ENCODE results near the gene CCDC124.

The CCDC124 gene

GRCh38 chr19:17953869-17954268, 21.1 kb downstream of the CCDC124 start:
- no peak for DNase-seq (ENCODE audit: low read depth)

DNA sequence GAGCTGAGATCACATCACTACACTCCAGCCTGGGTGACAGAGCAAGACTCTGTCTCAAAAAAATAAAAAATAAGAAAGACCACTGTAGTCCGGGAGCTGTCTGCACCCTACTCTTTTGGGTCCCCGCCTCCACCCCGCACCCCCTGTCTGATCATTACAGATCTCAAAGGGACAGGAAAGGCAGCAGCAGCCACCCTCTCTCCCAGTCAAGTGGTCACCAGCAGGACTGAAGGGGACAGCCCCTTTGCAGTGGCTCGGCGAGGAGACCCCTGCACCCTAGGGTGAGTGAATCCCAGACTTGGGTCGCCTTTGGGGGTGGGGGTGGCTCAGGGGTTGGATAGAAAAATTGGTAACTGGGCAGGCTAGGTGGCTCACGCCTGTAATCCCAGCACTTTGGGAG, 21.6 kb downstream of the CCDC124 start:
- no peak for DNase-seq (ENCODE audit: low read depth)

DNA sequence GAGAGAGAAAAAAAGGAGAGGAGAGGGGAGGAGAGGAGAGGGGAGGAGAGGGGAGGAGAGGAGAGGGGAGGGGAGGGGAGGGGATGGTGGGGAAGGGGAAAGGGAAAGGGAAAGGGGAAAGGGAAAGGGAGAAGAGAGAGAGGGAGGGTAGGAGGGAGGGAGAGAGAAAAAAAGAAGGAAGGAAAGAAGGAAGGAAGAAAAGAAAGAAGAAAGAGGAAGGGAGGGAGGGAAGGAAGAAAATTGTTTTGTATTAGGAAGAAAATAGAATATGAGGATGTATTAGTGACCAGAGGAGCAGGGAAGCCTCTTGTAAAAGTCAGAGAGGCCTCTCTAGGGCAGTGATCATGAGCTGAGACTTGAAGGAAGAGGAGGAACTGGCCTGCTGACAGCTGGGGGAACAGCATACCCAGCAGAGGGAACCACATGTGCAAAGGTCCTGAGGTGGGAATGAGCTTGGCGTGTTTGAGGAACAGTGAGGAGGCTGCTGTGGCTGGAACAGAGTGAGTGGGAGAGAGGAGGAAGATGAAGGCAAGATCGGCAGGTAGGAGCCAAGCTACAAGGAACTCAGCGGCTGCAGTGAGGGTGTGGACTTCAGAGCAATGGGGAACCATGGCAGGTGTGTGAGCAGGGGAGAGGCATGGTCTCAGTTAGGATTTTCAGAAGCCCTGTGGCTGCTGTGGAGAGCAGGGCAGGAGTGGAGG, 24.5 kb downstream of the CCDC124 start:
- DNase-seq (ENCODE audit: low read depth) = no peak

DNA sequence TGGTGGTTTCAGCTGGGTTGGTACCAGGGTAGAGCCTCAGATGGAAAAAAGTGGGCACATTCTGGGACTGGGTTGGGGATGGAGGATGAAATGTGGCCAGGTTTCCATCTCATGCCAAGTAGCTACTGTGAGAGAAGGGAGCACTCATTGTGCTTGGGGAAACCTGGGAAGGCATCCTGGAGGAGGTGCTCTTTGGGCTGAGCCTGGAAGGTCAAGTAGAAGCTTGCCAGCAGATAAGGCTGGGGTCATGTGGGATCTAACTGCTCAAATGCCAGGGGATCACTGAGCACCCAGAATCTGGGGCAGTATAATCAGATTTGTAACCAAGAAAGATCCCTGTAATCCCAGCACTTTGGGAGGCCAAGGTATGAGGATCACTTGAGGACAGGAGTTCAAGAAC, 25.1 kb downstream of the CCDC124 start:
- DNase-seq (ENCODE audit: low read depth) = no peak

- no peak for DNase-seq (ENCODE audit: low read depth)
Observed at GRCh38 chr19:17963936-17964691, 31.3 kb downstream of the CCDC124 start.

DNA sequence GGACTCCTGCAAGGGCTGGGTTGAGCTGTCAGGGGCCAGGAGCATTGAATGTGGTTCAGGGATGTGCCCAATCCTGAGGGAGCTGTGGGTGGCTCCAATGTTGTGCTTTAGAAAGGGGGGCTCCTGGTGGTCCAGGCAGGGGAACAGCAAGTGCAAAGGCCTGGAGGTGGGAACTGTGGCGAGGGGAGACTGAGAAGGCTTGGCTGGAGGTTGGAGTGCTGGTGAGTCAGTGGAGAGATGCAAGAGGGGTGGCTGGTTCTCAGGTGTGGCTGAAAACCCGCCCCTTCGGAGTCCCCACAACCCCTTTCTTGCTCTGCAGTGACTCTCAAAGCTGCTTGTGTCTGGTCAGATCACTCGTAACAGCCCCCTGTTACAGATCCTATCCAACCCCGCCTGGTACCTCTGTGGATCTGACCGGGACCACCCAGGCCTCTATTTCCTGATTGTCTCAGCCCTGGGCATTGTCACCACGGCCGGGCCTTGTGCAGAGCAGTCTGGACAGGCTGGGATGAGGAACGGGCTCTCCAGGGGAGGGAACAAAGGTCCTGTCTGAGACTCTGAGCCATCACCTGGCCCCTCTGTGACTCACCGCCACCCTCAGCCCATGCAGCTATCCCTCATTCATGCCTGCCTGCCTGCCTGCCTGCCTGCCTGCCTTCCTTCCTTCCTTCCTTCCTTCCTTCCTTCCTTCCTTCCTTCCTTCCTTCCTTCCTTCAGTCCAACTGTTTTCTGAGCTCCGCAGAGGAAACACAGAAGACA, 32.7 kb downstream of the CCDC124 start:
- no peak for DNase-seq (ENCODE audit: low read depth)

GRCh38 chr19:17966129-17966483, 33.3 kb downstream of the CCDC124 start:
- DNase-seq (ENCODE audit: low read depth) = no peak

- no peak for DNase-seq (ENCODE audit: low read depth)
Observed at GRCh38 chr19:17966550-17967256, 33.9 kb downstream of the CCDC124 start, which contains the start of gene KCNN1. Gene KCNN1 (plus strand): TSS chr19:17967107. CDS start chr19:17973889, 6,782 bp downstream.

DNA sequence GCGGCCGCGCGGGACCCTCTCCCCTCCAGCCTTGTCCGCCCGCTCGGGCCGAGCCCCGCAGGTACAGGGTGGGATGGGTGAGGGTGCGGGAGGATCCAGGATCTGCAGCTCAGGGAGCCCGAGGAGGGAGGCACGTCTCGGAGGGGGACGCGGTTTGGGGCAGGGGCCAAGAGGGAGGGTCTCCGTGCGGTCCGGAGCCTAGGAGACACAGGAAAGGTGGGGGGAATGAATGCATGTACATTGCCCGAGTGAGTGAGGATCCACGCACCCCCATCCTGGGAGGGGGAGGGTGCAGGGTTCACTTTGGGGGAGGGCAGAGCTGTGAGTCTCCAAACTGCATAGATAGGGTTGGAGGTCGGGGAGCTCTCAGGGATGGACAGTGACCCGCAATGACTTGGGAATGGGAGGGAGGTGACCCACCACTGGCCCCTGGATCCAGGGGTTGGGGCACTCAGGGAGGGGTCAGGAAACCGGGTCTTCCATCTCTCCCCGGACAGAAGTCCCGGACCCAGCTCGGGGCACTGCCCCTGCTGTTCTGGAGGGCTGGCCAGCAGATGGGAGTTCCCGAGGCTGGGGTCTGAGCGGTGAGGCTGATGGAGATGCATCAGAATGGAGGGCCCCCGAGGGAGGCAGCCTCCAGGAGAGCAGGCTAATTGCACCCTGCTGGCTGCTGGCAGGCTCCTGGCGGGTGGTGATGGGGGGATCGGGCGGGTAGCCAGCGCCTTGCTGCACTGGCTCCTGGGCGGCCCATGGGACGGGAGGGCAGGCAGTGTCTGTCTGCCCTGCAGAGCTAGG, 34.6 kb downstream of the CCDC124 start:
- DNase-seq (ENCODE audit: low read depth) = no peak

DNA sequence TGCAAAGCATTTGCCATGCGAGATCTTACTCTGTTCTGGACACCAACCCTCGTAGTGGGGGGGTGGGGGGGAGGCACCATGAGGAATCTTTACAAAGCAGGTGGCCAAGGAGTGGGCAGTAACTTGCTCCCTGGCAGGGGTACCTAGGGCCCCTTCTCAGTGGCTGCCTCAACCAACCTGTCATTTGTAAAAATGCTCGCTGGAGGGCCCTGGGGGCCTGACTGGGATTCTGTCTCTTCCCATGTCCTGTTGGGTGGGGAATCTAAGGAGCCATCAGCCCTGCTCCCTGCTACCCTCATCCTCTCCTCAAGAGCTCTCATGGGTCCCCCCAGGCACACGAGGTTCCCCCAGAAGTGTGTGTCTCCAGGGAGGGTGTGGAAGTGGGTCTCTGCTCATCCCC, 35.5 kb downstream of the CCDC124 start:
- no peak for DNase-seq (ENCODE audit: low read depth)

DNA sequence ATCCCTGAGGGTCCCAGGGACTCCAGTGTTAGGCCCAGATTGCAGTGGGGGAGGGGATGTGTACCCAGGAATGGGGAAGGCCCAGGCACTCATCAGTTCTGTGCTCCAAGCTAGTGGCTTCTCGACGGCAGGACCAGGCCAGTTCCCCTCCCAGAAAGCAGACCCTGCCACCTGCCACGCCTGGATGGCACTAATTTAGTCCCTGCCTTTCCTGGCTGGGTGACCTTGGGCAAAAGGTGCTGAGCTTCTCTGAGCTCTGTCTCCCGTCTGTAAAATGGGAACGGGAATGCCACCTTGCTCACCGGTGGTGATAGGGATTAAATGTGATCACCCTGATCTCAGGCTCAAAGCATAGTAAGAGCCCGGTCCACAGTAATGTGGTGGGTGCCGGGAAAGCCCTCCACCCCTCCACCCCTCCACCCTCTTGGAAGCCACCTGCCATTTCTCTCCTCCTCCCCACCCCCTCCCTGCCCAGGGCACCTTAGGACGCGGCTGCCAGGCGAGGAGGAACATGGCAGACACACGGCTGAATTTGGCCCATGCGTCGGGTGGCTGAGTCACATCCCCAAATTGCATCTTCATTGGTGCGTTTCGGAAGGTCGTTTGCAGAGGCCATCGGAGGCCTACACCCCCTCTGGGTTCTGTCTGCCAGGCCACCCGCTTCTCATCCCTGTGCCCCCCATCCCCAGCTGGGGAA, 36.4 kb downstream of the CCDC124 start:
- DNase-seq (ENCODE audit: low read depth) = no peak

- DNase-seq (ENCODE audit: low read depth) = no peak
Observed at GRCh38 chr19:17972230-17972629, 39.4 kb downstream of the CCDC124 start.

GRCh38 chr19:17973759-17974158, 40.9 kb downstream of the CCDC124 start:
- no peak for DNase-seq (ENCODE audit: low read depth)

DNA sequence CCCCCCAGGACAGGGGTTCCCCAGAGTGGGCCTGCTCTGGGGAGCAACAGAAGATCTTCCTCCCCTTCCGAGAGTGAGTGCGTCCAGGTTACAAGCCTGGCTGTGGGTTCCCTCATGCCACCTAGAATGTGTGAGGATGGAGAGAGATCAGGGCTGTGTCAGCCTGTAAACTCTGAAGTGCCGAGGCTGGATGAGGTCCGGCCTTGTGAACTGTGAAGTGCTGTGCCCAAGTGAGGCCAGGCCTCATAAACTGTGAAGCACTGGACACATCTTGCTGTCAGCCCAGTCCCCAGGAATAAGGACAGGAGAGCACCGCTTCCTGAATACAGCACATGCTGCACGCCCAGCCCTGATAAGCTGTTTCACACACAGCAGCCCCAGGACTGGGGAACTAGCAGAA, 41.7 kb downstream of the CCDC124 start:
- DNase-seq (ENCODE audit: low read depth) = no peak

- DNase-seq (ENCODE audit: low read depth) = no peak
Observed at GRCh38 chr19:17975032-17975431, 42.2 kb downstream of the CCDC124 start.

DNA sequence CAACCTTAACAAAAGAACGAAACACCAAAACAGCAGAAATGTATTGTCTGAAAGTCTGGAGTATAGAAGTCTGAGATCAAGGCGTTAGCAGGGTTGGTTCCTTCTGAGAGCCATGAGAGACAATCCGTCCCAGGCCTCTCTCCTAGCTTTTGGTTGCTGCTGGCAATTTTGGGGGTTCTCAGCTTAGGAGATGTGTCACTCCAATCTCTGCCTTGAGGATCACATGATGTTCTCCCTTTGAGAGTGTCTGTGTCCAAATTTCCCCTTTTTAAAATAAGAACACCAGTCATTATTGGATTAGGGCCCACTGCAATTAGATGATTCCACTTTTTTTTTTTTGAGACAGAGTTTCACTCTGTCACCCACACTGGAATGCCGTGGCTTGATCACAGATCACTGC, 44.2 kb downstream of the CCDC124 start:
- no peak for DNase-seq (ENCODE audit: low read depth)

DNA sequence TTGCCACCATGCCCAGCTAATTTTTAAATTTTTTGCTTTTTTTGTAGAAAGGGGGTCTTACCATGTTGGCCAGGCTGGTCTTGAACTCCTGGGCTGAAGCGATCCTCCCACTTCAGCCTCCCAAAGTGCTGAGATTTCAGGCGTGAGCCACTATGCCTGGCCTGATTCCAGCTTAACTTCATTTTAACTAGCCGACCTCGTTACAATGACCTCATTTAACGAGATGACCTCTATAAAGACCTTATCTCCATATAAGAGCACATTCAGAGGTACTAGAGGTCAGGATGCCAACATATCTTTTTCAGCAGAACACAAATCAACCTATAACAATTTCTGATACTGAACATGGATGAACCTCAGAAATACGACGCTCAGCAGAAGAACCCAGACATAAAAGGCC, 44.7 kb downstream of the CCDC124 start:
- no peak for DNase-seq (ENCODE audit: low read depth)

DNA sequence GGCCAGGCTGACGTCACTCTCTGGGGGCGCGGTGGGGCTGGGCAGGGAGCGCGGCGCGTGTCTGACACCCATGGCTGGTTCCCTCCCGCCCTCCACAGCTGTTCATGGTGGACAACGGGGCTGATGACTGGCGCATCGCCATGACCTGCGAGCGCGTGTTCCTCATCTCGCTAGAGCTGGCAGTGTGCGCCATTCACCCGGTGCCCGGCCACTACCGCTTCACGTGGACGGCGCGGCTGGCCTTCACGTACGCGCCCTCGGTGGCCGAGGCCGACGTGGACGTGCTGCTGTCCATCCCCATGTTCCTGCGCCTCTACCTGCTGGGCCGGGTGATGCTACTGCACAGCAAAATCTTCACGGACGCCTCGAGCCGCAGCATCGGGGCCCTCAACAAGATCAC, 48.8 kb downstream of the CCDC124 start:
- no peak for DNase-seq (ENCODE audit: low read depth)

DNA sequence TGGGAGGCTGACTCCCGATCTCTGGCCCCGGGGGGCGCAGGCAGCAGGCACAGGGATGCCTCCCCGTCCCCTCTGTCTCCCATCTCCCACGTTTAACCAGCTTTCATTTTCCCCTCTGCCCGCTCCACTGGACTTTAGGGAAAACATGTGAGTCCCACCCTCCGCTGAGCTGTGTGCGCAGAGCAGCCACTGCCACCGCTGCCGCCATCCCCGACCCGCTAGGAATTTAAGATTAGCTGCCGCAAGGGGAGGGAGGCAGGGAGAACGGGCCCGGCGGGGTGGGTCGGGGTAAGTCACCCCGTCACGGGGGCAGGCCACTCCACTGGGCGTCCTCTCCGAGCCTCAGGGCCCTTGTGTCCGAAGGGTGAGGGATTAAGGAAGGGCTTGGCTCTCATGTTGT, 49.6 kb downstream of the CCDC124 start:
- DNase-seq (ENCODE audit: low read depth) = no peak

- no peak for DNase-seq (ENCODE audit: low read depth)
Observed at GRCh38 chr19:17985037-17985818, 52.4 kb downstream of the CCDC124 start.

Data from HS-5 (cell line).